Neural progenitor cell (in vitro differentiated cells): ENCODE measurements around the gene LRRC47.

Experiments
- CTCF ChIP-seq: fragments of 200-600 bp; sonication (generic); IDR thresholded peaks from 2 replicates; pipeline ENCODE4 v1.5.1; 2017; ENCODE audit warnings: antibody characterized with exemption, mild to moderate bottlenecking
- EZH2 ChIP-seq: fragments of 200-600 bp; sonication (generic); IDR thresholded peaks from 2 replicates; pipeline ENCODE4 v1.6.1; 2017; ENCODE audit warnings: antibody characterized with exemption, mild to moderate bottlenecking, moderate library complexity
- EZH2phosphoT487 ChIP-seq: fragments of 200-600 bp; sonication (generic); IDR thresholded peaks from 2 replicates; pipeline ENCODE4 v1.6.1; 2017; ENCODE audit warnings: antibody characterized with exemption

GRCh38 chr1:3821004-3821403 lies 24.7 kb upstream of the LRRC47 start:
- TF ChIP-seq CTCF (no peak), EZH2 (no peak), EZH2phosphoT487 (no peak)
